NCI-H2196 (cell line): ENCODE measurements around the gene MRPL24.
A peak's percentile ranks its signal among the peaks of the same experiment; 100 is the strongest.
"Not testable (repeated sequence)": the region's sequence is repeated elsewhere in the genome, so short reads cannot be mapped to it uniquely, and the experiment has no call there.

ENCODE experiments used
- DNase-seq: peaks from one replicate; lab custom pipeline; 2025; ENCODE audit not compliant: unreplicated experiment; lab: John Stamatoyannopoulos, UW

Gene MRPL24

GRCh38 chr1:156760092-156760795 is 19.4 kb upstream of the MRPL24 start:
- no peak for DNase-seq

GRCh38 chr1:156757572-156758253 is 16.8 kb upstream of the MRPL24 start:
- not testable (repeated sequence) for DNase-seq

- DNase-seq, result no peak
Measured at GRCh38 chr1:156756355-156756754, 15.5 kb upstream of the MRPL24 start.

- DNase-seq, result no peak
Measured at GRCh38 chr1:156755527-156755950, 14.7 kb upstream of the MRPL24 start.

GRCh38 chr1:156754219-156754618 is 13.3 kb upstream of the MRPL24 start:
- DNase-seq, result peak; percentile 25

GRCh38 chr1:156752843-156753482 is 12.1 kb upstream of the MRPL24 start:
- no peak for DNase-seq

- peak; percentile 96 for DNase-seq
Measured at GRCh38 chr1:156751757-156752481, 11.0 kb upstream of the MRPL24 start.

- no peak for DNase-seq
Measured at GRCh38 chr1:156751451-156751756, 10.5 kb upstream of the MRPL24 start, which contains the start of gene HDGF. Gene HDGF (minus strand): TSS chr1:156751675. CDS start chr1:156751429, 246 bp downstream.

- no peak for DNase-seq
Measured at GRCh38 chr1:156750711-156751450, 10.0 kb upstream of the MRPL24 start.

GRCh38 chr1:156750191-156750672 is 9.3 kb upstream of the MRPL24 start:
- peak; percentile 40 for DNase-seq

- DNase-seq, result no peak
Measured at GRCh38 chr1:156749419-156750118, 8.7 kb upstream of the MRPL24 start.

- no peak for DNase-seq
Measured at GRCh38 chr1:156748670-156749418, 8.0 kb upstream of the MRPL24 start.

- DNase-seq, result no peak
Measured at GRCh38 chr1:156747742-156748669, 7.1 kb upstream of the MRPL24 start.

- DNase-seq, result peak; percentile 86
Measured at GRCh38 chr1:156746728-156747631, 6.1 kb upstream of the MRPL24 start.

- DNase-seq, result no peak
Measured at GRCh38 chr1:156746406-156746727, 5.5 kb upstream of the MRPL24 start.

GRCh38 chr1:156745881-156746280 is 5.0 kb upstream of the MRPL24 start:
- DNase-seq, result no peak

GRCh38 chr1:156744786-156745419 is 4.0 kb upstream of the MRPL24 start:
- no peak for DNase-seq
